ENCODE results near the gene ZKSCAN8.

ZKSCAN8 gene

GRCh38 chr6:28207510-28208110, 65.9 kb downstream of the ZKSCAN8 start:
- no peak for DNase-seq

- DNase-seq = no peak
Measured at GRCh38 chr6:28208111-28208659, 66.5 kb downstream of the ZKSCAN8 start.
